Mucosa of rectum (tissue), 2 donors: ENCODE data around the gene KCTD16.

ENCODE experiments used
- H3K27ac ChIP-seq, 2 donors: one replicate each; pipeline ENCODE4 v1.7.0; 2013; ENCODE audit warnings: inconsistent platforms in 2 of 2, low read depth in 2 of 2, low read length in 2 of 2
- H3K27me3 ChIP-seq, 2 donors: one replicate each; pipeline ENCODE4 v1.7.0; 2013; ENCODE audit warnings: low read length in 2 of 2; ENCODE audit not compliant: control insufficient read depth in 2 of 2, insufficient read depth in 2 of 2
- H3K36me3 ChIP-seq, 2 donors: one replicate each; pipeline ENCODE4 v1.7.0; 2013; ENCODE audit warnings: low read length in 2 of 2; ENCODE audit not compliant: control insufficient read depth in 2 of 2, insufficient read depth in 2 of 2
- H3K4me1 ChIP-seq, 2 donors: one replicate each; pipeline ENCODE4 v1.7.0; 2013; ENCODE audit warnings: low read length in 2 of 2, mild to moderate bottlenecking in 1 of 2; ENCODE audit not compliant: control insufficient read depth in 2 of 2, insufficient read depth in 2 of 2
- H3K4me3 ChIP-seq, 2 donors: one replicate each; pipeline ENCODE4 v1.7.0; 2013; ENCODE audit warnings: low read length in 2 of 2
- H3K9ac ChIP-seq, 2 donors: one replicate each; pipeline ENCODE4 v1.7.0; 2013; ENCODE audit warnings: low read length in 2 of 2, low read depth in 1 of 2, mild to moderate bottlenecking in 1 of 2
- H3K9me3 ChIP-seq, 2 donors: one replicate each; pipeline ENCODE4 v1.7.0; 2013; ENCODE audit warnings: low read length in 2 of 2; ENCODE audit not compliant: control insufficient read depth in 2 of 2
- donor health status: healthy.
- donor health status: Normal muscosa, but diverticular disease.

Gene KCTD16

DNA sequence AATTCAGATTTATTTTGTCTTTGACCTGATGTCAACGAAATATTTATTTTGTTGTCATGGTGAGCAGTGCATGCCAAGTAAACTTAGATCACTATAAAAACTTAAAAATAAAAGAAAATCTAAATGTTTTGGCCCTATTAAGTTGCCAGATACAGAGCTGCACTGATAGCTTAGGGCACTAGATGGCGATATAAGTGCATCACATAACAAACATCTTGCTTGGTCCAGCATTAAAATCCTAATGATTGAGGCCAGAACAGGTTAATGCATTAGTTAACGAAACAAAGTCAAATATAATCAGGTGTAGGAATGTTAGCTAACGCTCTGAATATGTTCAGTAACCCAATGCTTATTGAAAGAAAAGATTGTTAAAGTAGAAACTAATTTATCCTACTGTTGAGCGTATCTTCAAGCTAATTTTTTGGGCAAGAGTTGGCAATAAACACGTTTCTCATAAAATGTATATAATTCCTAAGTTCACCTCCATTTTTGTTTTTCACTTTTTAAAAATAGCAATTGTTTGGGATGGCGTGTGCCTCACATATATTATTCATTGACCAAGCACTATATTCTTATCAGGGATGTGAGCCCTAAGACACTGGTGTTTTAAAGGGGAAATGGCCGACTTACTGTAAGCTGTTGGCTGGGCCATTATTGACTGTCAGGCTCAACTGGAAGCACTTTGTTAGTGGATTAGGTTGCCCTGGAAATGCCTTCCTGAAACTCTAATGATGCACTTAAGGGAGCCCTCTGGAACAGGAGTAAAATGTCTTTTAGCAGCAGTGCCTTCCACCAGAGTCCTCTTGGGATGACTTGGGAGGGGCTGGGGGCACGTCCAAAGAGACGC lies 33.3 kb downstream of the KCTD16 start:
- no peaks in the 10 kb centered on the region for H3K36me3 ChIP-seq
- no peaks in the 10 kb centered on the region for H3K4me1 ChIP-seq
- no peak overlapping the region for H3K4me3 ChIP-seq
- no peak overlapping the region for H3K9ac ChIP-seq
- no peaks in the 10 kb centered on the region for H3K9me3 ChIP-seq
- peaks cover 0 to 16% of the 10 kb centered on the region in 2 donors for H3K27me3 ChIP-seq
- H3K27ac ChIP-seq, result no peak overlapping the region

DNA sequence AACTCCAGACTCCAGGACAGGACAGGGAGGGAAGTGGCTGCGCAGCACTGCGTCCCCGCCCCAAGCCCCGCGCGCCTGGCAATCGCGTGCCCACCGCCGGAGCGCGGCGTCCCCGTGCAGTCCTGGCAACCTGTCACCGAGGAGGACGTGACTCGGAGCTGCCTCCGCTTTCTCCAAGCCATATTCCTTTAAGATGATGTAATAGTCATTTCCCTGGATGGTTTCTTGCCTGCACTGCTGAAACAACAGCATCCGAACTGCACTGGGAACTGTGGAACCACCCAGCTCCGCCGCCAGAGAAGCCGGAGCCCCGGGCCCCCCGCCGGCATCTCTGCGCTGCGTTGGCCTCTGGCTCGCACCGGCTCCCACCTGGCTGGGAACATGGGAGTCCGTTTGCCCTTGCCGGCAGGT lies 34.5 kb downstream of the KCTD16 start:
- no peak overlapping the region for H3K4me3 ChIP-seq
- H3K27me3 ChIP-seq, result peaks cover 0 to 16% of the 10 kb centered on the region in 2 donors
- no peaks in the 10 kb centered on the region for H3K4me1 ChIP-seq
- H3K9me3 ChIP-seq, result no peaks in the 10 kb centered on the region
- no peaks in the 10 kb centered on the region for H3K36me3 ChIP-seq
- H3K27ac ChIP-seq, result no peak overlapping the region
- H3K9ac ChIP-seq, result no peak overlapping the region

DNA sequence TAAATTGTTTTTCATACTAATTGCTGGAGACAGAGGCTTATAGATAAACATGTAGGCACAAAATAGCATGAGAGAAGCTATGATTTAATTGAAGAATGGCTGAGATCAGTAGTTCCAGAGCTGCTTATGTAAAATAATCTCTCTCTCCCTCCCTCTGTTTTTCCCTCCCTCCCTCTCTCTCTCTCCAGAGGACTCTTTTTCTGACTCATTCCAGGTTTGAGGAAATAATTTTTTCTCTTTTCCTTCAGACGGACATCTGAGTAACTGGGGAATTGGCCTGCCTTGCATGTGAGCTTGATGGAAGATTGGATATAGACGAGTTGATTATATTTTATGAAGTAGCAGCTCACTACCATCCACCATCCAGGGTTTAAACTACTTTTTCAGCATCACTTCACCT lies 35.5 kb downstream of the KCTD16 start:
- H3K27me3 ChIP-seq, result peaks cover 0 to 16% of the 10 kb centered on the region in 2 donors

DNA sequence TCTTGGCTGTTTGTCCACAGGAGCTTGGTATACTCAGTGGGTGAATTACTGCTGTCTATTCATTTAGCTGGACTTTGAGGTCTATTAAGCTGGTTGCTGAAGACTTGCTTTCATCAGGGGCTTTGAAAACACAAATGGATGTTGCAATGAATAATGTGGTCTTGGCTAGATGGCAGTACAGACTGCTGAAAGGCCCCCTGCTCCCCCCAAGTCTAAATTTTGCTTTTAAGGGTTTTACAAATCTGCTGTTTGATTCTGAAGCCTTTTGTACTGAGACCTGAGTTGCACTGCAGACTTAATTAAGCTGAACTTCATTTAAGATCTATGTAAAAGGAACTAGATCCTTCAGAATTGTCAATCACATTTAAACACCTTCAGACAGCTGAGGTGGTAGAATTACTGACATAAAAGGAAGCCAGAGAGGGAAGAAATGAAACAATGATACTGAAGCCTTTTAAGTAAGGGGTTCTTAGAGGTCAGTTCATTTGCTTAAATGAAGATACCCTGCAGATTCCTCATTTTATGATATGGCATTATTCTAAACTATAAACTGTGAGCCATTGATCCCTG lies 37.3 kb downstream of the KCTD16 start:
- no peak overlapping the region for H3K4me3 ChIP-seq
- peaks cover 0 to 16% of the 10 kb centered on the region in 2 donors for H3K27me3 ChIP-seq
- no peak overlapping the region for H3K27ac ChIP-seq
- H3K9me3 ChIP-seq, result no peaks in the 10 kb centered on the region
- H3K4me1 ChIP-seq, result no peaks in the 10 kb centered on the region
- no peaks in the 10 kb centered on the region for H3K36me3 ChIP-seq
- H3K9ac ChIP-seq, result no peak overlapping the region

More for the DNA sequence above, 35.5 kb downstream of the KCTD16 start:
- Histone ChIP-seq H3K4me1 (no peaks in the 10 kb centered on the region), H3K9ac (no peak overlapping the region), H3K27ac (no peak overlapping the region), H3K9me3 (no peaks in the 10 kb centered on the region), H3K4me3 (no peak overlapping the region), H3K36me3 (no peaks in the 10 kb centered on the region)

DNA sequence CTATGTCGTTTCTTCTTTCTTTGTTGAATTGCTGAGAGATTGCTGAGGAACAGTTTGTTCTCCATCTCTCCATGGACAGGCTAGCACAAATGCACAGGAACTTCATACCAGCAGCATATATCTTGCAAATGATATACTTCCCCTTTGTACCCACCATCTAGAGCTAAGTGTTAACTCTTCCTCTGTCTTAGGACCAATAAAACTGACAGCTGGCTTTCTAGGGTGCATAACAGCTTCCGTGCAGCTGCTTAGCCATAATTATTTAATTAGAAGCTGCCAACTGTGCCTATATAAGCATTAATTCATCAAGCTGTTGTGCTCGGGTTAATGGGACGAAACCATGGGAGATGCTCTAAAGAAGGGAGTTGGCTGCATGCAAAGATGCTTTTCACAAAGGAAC lies 38.7 kb downstream of the KCTD16 start:
- Histone ChIP-seq H3K4me1 (no peaks in the 10 kb centered on the region), H3K9me3 (no peaks in the 10 kb centered on the region), H3K27ac (no peak overlapping the region), H3K9ac (no peak overlapping the region), H3K4me3 (no peak overlapping the region), H3K27me3 (peaks cover 0 to 13% of the 10 kb centered on the region in 2 donors), H3K36me3 (no peaks in the 10 kb centered on the region)

DNA sequence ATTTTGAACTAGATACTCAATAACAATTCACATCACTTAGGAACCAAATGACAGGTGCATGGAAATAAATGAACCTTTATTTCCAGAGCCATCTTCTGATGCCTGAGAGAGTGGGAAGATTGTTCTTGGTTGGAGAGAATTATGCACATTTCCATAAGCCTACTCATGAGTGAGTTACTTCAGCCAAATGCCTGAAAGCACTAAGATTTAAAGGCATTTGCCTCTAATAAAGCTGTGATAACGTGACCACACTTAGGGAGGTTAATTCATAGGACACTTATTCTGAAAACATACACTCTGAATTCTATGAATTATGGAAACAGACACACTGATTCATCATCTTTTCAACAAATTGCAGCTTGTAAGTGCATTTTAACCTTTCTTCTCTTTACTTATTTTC lies 40.0 kb downstream of the KCTD16 start:
- Histone ChIP-seq H3K4me3 (no peak overlapping the region), H3K9ac (no peak overlapping the region), H3K27ac (no peak overlapping the region), H3K9me3 (no peaks in the 10 kb centered on the region), H3K27me3 (peaks cover 0 to under 1% of the 10 kb centered on the region in 2 donors), H3K4me1 (no peaks in the 10 kb centered on the region), H3K36me3 (no peaks in the 10 kb centered on the region)

DNA sequence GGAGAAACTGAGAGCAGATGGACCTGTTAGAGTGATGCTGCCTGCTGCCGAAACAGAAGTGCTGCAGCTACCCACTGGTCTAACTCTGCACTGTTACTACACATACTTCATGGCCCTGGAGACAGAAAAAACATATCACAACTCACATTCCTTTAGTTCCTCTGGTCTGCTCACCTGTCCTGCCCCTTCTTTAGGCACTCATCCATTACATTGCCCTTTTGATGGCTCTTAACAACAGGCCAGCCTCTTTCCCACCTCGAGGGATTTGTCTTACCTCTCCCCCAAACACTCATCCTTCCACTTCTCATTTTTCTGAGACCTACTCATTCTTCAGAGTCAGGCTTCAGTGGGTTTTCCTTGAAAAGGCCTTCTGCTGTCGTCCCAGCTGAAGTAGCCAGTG lies 49.2 kb downstream of the KCTD16 start:
- H3K27me3 ChIP-seq, result no peaks in the 10 kb centered on the region
- H3K9me3 ChIP-seq, result no peaks in the 10 kb centered on the region
- no peak overlapping the region for H3K9ac ChIP-seq
- no peaks in the 10 kb centered on the region for H3K4me1 ChIP-seq
- H3K27ac ChIP-seq, result no peak overlapping the region
- H3K36me3 ChIP-seq, result no peaks in the 10 kb centered on the region
- H3K4me3 ChIP-seq, result no peak overlapping the region

DNA sequence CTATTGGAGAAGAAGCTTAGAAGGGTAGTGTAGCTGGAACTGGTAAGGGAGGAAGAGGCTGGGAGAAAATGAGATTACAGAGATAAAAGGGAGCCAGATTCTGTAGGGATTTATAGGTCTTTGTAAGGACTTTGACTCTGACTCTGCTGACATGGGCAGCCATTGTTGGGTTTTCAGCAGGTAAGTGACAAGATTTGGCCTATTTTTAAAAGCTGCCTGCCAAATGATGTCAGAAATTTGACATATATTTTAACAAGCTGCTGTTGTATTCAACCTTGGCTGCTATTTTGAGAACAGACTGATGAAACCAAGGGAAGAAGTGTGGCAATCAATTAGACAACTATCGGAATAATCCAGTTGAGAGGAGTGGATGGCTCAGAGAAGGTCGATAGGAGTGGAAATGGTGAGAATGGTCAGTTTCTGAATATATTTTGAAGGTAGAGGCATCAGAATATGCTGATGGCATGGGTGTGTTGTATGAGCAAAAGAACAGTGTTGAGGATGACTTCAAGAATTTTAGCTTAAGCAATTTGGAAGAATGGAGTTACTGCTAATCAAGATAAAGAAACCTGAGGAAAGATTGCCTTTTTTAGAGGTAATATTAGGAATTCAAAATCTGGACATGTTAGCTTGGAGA lies 56.8 kb downstream of the KCTD16 start:
- H3K4me1 ChIP-seq, result no peaks in the 10 kb centered on the region
- no peaks in the 10 kb centered on the region for H3K36me3 ChIP-seq
- H3K9ac ChIP-seq, result no peak overlapping the region
- no peaks in the 10 kb centered on the region for H3K27me3 ChIP-seq
- no peak overlapping the region for H3K4me3 ChIP-seq
- no peaks in the 10 kb centered on the region for H3K9me3 ChIP-seq
- H3K27ac ChIP-seq, result no peak overlapping the region

DNA sequence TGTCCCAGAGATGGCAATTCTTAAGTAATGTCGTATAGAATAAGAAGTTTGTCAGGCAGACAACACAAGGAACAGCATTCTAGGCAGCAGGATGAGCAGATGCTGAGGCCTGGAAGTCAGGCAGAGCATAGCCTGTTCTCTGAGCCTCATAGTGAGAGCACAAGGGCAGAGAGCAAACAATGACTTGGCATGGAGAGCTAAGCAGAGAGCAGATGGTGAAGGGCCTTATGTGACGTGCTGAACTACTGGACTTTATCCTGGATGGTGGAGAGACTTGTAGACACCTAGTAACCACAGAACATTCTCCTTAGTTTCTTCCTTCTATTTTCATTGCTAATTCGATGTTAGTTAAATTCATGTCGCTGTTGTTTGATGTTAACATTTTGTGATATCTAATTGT lies 60.1 kb downstream of the KCTD16 start:
- Histone ChIP-seq H3K4me1 (no peaks in the 10 kb centered on the region), H3K9ac (no peak overlapping the region), H3K9me3 (no peaks in the 10 kb centered on the region), H3K36me3 (no peaks in the 10 kb centered on the region), H3K27ac (no peak overlapping the region), H3K27me3 (no peaks in the 10 kb centered on the region), H3K4me3 (no peak overlapping the region)

DNA sequence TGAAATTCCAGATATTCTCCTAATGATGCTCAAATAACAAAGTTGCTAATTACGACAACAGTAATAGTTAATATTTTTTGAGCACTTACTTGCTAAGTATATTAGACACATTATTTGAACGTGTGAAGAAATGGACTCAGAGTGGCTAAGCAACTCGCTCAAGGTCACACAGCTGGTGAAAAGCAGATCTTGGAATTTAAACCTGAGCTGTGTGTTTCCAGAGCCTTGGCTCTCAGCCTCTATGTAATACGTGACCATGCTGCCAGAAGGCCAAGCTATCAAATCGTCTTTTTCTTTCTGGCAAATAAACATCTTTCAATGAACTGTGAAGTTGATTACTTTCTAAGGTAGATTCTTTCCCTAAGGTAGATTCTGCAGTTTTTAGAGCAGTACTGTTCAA lies 61.6 kb downstream of the KCTD16 start:
- Histone ChIP-seq H3K27me3 (no peaks in the 10 kb centered on the region), H3K9me3 (no peaks in the 10 kb centered on the region), H3K4me1 (no peaks in the 10 kb centered on the region), H3K36me3 (no peaks in the 10 kb centered on the region), H3K4me3 (no peak overlapping the region), H3K27ac (no peak overlapping the region), H3K9ac (no peak overlapping the region)
